Right kidney (tissue), 9 donors: ENCODE measurements around the gene LINGO3.
"Not testable (repeated sequence)": the region's sequence is repeated elsewhere in the genome, so short reads cannot be mapped to it uniquely, and the experiment has no call there.

ENCODE experiments used
- DNase-seq: peaks from one replicate; pipeline ENCODE4 v3.0.0-alpha.2; 2016
- long read RNA-seq, 8 donors: transcript quantifications; one replicate each; lab custom pipeline, GENCODE V29; 2026

Gene LINGO3, protein sequence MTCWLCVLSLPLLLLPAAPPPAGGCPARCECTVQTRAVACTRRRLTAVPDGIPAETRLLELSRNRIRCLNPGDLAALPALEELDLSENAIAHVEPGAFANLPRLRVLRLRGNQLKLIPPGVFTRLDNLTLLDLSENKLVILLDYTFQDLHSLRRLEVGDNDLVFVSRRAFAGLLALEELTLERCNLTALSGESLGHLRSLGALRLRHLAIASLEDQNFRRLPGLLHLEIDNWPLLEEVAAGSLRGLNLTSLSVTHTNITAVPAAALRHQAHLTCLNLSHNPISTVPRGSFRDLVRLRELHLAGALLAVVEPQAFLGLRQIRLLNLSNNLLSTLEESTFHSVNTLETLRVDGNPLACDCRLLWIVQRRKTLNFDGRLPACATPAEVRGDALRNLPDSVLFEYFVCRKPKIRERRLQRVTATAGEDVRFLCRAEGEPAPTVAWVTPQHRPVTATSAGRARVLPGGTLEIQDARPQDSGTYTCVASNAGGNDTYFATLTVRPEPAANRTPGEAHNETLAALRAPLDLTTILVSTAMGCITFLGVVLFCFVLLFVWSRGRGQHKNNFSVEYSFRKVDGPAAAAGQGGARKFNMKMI
- long read RNA-seq, donor 1: 0 reads
- long read RNA-seq, donor 2, partial matches to known transcripts: 0 of 1 reads
- long read RNA-seq, donor 2, other reads (novel, unspliced or antisense): 0 of 1 reads
- long read RNA-seq, donor 3: 0 reads
- long read RNA-seq, donor 4: 0 reads
- long read RNA-seq, donor 5: 0 reads
- long read RNA-seq, donor 6, partial matches to known transcripts: 0 of 1 reads
- long read RNA-seq, donor 6, other reads (novel, unspliced or antisense): 0 of 1 reads
- long read RNA-seq, donor 7: 0 reads
- long read RNA-seq, donor 8: 0 reads

DNA sequence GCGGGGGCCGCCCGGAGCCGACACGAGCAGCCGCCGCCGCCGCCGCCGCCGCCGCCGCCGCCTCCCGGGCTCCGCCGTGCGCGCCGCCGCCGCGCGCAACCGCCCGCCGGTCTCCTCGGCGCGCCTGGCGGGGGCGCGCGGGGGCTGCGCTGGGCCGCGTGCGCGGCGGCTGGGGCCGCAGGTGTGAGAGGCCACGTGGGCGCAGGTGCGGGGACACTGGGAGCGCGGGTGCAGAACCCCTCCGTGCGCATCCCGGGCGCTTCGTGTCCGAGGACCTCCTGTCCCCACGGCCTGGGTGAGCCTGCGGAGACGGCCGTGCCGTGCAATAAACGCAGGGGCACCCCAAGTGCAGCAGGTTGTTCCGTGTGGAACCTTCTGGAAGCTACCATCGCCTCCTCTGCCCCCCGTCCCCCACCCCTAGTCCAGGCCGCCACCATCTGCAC, at the start of gene LINGO3:
Gene LINGO3, minus strand, starts transcription at position 41 of the 443 bp plus-strand sequence. CDS start 16,378 bp downstream, outside the sequence.
- DNase-seq: no peak

DNA sequence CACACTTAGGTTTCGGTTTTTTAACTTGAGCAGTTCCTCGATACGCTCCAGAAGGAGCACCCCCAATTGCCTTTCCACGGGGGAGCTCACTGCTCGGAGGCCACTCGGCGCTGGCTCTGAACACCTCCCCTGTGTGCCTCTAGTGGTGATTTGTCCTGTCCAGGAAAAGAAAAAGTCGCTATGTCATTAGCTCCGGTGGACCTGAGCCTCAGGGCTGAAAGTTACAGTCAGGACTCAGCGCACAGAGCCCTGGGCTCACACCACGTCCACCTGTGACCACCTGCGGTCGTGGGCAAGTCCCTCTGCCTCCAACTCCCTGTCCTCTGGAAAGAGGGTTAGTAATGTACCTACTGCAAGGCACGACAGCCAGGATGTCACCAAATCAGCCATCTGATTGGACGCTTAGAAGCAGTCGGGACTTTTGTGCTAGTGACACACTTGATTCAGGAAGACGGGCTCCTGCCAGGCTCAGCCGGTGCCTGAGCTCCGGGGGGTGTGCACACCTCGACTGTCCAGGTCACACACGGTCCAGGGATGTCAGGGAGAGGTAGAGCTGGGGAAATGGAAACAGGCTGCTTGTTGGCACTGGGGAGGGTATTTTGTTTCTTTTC, 48.2 kb upstream of the LINGO3 start:
- no peak for DNase-seq

DNA sequence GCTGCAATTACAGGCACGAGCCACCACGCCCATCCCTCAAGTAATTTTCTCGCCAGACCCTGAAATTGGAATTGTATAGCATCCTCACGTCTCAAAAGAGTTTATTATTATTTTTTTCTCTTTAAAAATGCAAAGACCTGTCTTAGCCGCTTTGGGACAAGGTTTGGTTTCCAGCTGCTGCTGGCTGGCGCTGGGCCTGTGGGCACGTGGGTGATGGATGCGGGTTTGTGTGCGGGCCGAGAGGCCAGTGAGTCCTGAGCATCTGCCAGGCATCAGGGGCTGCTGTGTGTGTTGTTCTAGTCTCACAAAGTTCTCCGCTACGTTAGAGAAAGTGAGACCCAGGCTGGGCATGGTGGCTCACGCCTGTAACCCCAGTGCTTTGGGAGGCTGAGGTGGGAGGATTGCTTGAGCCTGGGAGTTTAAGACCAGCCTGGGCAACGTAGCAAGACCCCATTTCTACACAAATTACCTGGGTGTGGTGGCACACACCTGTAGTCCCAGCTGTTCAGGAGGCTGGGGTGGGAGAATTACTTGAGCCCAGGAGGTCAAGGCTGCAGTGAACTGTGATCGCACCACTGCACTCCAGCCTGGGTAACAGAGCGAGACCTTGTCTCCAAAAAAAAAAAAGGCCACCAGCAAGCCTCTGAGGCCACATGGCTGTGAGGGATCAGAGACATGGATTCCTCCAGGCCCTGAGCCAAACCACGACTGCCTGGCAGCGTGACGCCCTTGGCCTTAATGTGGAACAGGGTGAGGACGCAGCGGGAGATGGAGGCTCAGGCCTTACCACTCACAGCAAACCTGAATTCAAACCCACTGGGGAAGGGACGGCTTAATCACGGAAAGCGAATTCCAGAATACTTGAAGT, 47.4 kb upstream of the LINGO3 start:
- no peak for DNase-seq

DNA sequence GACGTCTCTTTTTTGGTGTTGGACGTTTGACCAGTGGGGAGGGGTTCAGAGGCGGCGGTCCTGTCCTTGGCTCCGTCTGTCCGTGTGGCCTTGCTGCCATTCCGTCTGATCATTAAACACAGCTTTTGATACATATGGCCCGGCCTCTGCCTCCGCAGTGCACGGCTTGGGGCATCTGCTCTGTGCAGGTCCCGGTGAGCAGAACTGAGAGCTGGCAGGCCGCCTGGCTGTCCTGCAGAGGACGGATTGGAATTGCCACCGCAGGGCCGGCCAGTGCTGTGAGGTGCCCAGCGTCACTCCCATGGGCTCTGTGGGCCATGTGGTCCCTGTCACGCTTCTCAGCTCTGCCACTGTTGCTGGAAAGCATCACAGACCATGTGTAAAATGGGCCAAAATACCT, 46.7 kb upstream of the LINGO3 start:
- no peak for DNase-seq

DNA sequence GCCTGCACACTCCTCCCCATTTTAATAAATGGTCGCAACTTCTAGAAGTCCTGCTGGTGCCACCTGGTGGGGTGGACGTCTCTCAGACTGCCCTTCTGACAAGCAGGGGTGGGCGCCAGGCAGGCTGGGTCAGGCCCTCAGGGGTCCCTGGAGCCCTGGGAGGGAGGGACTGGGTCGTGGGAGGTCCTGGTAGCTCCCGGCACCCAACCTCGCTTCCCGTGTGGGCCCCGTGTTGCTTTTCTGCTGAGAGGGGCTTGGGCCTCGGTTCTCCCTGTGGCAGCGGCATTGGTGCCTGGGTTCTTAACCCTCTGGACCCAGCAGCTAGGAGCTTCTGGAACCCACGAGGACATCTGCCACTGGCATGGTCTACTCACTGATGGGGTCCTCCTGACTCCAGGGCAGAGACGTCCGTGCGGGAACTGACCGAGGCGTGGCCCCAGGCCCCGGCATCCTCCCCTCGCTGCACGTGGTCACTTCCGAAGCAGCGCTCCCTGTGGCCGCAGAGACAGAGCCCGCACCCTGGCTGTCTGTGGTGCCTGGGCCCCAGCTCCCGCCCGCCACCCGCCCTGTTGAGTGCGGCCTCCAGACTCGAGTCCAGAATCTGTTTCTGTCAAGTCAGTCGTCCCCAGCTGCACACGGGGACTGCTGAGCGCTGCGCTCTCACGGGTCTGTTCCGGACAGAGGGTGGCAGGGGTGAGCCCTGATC, 46.1 kb upstream of the LINGO3 start:
- DNase-seq: no peak

DNA sequence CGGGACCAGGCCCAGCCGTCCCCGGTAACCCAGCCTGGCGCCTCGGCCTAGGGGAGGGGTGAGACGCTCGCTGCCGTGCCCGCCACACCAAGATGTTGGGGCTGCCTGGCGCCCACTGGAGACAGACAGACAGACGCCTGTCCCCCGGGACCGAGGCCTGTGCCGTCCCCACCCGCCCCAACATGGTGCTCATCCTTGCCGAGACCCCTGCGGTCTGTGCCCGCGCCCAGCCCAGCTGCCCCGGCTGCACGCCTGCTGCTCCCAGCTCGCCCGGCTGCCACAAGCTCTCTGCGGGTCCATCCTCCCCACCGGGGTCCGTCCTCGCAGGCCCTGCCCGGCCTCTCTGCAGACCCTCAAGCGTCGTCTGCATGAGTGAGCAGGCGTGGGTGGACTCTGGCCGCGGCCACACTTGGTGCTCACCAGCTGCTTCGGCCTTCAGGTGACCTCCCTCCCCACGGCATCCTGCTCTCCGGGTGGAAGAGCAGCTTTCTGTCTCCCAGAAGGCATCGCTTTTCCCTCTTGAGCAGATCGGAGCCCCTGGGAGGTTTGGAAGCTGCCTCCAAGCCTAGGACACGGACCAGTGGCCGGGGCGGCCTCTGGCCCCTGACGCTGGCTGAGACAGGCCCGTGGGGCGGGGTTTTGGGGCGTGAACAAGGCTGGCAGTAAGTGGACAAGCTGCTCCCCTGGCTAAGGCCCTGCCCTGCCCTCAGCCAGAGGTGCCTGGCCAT, 45.4 kb upstream of the LINGO3 start:
- DNase-seq: no peak

DNA sequence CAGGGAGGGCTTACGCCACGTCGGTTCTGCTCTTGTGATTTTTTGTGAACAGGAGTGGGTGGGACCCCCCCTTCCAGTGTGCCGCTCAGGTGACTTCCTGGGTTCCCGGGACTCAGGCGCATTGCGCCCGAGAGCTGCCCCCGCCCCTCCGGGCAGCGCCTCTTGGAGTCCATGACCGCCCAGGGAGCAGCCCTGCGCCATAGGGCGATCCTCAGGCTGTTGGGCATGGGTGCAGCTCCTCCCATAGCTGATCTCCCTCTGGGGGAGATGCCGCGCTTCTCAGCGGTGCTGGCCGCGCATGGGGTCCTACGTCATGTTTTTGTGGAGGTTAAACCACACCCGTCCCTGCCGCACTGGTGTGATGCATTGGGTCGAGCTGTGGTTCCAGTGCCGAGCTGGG, 44.2 kb upstream of the LINGO3 start:
- no peak for DNase-seq

DNA sequence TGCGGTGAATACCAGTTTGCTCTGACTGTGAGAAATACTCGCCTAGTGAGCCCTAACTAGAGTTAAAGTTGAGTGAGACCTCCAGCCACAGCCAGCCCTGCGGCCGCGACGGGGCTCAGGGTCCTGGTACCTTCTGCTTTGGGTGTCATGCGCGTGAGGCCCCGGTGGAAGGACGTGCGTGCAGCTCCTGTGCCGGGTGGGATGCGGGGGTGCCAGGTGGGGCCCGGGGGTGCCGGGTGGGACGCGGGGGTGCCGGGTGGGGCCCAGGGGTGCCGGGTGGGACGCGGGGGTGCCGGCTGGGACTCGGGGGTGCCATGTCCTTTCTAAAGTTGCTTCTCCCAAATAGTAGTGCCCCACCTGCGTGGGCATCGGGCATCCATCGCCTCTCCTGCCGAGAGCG, 43.6 kb upstream of the LINGO3 start:
- no peak for DNase-seq

DNA sequence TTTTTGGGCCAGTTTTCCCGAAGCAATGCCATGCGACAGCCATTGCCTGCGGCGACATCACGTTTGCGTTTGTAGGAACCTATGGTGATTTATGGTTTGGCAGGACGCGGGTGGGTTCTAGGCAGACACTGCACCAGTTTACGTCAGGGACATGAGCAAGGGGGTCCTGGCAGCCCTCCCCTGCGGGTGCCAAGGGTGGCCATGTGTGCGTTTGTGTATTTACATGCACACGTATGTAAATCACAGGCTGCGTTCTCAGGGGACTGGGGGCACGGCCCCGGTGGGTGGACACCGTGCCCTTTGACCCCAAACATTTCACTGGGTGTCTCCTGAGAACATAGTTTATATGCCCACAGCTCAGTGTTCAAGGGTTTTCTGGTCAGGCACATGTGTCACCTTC, 42.7 kb upstream of the LINGO3 start:
- no peak for DNase-seq

DNA sequence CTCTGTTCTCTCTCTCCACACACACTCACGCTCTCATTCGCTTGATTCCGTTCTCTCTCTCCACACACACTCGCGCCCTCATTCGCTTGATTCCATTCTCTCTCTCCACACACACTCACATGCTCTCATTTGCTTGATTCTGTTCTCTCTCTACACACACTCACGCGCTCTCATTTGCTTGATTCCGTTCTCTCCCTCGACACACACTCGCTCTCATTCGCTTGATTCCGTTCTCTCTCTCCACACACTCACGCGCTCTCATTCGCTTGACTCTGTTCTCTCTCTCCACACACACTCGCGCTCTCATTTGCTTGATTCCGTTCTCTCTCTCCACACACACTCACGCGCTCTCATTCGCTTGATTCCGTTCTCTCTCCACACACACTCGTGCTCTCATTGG, 41.9 kb upstream of the LINGO3 start:
- not testable (repeated sequence) for DNase-seq

DNA sequence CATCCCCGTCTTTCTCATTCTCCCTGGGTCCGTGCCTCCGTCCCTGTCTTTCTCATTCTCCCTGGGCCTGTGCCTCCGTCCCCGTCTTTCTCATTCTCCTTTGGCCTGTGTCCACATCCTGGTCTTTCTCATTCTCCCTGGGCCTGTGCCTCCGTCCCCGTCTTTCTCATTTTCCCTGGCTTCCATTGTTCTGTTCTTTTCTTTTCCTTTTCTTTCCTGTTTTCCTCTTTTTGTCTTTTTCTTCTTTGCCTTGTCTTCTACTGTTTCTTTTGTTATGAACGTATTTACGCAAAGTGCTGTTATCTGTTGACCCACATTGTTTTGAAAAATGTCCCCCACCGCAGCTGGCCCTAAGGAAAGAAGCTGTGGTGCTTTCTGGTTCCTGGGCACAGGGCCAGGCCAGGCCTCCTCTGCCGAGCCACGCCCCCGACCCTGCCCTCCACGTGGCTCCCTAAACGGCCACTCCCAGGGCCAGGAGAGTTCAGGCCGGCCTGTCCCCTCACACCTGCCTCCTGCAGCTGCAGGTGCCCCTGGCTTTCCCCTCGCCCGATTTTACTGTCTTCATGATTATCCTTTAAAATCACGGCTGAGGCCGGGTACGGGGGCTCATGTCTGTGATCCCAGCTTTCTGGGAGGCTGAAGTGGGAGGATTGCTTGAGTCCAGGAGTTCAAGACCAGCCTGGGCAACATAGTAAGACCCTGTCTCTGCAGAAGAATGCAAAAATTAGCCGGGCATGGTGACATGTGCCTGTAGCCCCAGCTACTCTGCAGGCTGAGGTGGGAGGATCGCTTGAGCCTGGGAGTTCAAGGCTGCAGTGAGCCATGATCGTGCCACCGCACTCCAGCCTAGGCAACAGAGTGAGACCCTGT, 38.1 kb upstream of the LINGO3 start:
- no peak for DNase-seq

DNA sequence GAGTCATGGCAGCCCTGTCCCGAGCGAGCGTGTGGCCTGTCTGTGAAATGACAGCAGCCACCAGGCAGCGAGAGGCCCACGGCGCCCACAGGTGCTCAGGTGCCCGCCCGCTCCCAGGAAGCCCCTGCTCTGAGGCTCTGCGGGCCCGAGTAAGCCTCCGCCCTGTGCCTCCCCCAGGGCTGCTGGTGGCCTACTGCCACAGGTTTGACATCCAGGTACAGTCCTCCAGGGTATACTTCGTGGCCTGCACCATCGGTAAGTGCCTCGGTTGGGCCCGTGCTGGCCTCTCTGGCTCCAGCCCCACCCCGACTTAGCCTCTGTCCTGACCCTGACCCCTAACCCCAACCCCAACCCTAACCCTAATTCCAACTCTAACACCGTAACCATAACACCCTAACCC, 37.1 kb upstream of the LINGO3 start:
- no peak for DNase-seq

DNA sequence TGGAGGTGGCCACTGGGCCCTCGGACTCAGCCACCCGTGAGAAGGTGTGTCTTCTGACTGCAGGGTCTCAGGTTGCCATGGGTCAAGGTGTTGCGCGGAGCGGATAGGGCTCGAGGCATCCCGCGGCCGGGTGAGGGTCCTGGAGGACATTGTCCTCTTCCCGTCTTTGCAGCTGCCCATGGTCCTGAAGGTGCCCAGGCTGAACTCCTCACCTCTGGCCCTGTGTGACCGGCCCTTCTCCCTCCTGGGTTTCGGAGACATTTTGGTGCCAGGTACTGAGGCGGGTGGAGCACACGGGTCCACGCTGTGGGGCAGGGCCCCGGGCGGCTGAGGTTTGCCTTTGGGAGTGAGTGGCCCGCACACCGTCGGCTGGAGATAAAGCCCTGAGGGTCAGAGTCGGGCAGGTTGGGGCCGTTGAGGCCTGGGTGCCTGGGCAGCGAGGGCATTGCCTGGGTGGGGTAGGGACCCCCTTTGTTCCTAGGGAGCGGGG, 36.5 kb upstream of the LINGO3 start:
- DNase-seq: no peak

DNA sequence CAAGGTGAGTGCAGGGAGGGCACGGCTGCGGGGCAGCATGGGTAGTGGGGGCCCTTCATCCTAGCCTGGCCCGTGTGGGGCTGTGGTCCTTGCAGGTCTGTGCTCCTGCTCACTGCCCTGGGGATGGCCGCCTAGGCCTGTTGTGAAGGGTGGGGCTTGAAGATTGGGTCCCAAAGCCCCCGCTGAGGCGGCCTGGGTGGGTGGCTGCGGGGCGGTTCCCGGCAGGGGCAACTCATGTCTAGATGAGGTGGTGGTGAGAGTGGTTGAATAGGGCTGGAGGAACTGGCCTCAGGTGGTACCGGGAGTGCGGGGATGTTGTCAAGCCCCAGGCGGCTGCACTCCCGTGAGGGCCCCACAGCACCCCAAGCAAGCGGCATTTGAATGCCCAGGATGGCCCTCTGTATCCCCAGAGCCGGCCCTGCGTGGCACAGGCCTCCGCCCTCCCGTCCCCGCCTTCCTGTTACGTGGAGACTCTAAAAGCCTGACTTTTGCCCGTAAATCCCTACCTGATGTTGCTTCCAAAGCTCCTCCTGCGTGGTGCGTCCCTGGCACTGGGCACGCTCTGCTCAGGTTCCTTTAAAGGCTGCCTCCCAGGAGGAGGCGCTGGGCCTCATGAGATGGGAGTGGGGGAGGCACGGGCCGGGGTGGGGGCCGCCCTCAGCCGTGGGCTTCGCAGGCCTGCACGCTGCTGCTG, 35.5 kb upstream of the LINGO3 start:
- no peak for DNase-seq

DNA sequence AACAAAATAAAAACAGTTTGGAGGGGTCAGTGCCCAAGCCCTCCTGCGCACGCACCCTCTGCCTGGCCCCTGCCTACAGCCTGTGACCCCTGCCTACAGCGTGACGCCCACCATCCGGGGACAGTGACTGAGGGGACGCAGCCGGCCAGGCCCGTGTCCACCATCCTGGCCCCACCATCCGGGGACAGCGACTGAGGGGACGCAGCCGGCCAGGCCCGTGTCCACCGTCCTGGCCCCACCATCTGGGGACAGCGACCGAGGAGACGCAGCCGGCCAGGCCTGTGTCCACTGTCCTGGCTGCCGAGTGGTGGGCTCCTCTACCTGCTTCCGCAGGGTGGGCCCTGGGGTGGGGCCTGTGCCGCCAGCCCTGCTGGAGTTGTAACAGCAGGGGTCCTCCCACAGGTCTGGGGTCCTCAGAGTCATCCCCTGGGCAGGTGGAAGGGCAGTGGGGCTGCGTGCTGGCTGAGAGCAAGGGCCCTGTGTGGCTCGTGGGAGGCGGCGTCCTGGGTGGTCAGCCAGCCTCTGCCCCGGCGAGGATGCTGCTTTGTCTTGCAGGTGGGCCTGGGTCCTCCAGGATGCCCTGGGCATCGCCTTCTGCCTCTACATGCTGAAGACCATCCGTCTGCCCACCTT, 34.8 kb upstream of the LINGO3 start:
- no peak for DNase-seq

DNA sequence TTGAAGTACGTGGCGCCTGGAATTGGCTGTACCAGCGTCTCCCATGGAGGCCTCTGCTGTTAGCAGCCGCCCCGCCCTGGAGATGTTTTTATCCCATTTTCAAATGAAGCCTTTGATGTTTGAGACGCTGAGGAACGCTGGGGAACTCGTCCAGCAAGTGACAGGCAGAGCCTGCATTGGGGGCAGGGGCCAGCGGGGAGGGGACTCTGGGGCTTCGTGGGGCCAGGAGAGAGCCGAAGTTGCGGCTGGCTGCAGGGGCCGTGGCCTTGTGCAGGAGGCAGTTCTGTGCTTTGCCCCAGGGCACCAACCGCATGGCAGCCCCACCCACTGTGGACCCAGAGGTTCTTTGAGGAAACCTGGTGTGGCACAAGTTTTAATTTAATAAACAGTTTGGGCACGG, 34.0 kb upstream of the LINGO3 start:
- DNase-seq: no peak

DNA sequence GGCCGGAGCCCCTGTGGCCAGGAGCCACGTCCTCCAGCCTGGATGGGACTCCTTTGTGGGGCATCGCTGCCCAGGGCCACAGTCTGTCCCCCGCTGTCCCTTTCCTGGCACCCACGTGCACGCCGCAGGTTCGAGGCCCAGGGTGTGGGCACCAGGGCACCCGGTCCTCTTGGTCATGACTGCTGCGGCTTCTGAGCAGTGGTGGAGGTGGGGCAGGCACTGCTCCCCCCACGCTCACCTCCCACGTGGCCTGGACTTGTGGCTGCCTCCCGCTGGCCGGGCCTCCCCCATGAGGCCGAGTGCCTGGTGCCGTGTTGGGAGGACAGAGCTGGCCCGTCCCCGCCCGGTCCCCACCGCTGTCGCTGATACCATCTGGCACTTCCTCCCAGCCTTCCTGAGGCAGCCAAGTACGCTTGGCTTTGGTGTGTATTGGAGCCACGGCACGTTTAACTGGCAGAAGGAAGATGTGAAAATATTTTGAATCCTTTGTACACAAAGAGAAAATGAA, 33.3 kb upstream of the LINGO3 start:
- DNase-seq: no peak
